ENCODE data around the gene MYL9.
A peak's percentile ranks its signal among the peaks of the same experiment; 100 is the strongest.

Gene MYL9

DNA sequence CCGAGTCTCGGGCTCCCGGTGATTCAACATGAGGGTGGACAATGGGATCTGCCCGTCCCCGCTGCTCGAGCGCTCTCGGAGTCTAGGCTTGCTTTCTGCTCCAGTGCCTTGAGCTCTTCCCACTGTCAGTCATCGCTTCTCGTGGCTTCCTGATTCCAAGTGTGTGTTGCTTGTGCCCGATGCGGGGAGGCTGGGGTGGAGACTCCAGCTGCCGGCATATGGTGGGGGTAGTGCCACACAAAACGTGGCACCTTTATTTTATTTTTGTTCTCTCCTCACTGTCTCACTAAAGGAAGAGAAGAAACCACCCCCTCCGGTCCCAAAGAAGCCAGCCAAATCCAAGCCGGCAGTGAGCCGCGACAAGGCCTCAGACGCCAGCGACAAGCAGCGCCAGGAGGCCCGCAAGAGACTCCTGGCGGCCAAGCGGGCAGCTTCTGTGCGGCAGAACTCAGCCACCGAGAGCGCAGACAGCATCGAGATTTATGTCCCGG lies 14.8 kb upstream of the MYL9 start:
- DNase-seq (ENCODE audit: low read depth): no peak

- no peak for DNase-seq (ENCODE audit: low read depth)
These were observed 13.8 kb upstream of the MYL9 start for GRCh38 chr20:36527331-36528125.

DNA sequence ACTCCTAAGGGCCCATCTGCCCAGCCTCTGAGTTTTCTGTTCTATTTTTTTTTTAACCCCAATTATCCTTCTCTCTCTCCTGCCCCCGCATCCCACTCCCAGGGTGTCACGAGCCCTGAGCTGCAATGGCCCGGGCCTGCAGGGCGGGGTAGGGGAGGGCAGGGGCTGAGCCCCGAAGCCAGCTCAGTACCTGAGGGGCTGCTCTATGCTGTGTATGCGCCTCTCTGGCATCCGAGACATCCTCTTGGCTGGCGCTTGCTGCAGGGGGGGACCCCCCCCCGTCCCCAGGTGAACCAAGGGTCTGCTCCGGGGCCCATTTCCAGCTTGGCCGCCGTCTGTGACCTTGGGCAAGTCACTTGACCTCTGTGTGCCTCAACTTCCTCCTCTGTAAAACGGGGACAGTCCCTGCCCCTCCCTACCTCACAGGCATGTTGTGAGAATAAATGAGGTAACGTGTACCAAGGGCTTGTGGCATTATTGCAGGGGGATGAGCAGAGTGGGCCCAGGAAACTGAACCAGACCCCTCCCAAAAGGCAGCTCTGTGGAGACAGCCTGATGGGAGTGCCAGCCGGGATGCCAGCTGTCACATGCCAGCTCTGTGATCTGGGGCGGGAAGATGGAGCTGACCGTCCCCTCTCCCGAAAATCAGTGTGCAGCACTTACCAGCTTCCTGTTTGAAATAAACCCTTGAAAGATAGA lies 13.0 kb upstream of the MYL9 start:
- no peak for DNase-seq (ENCODE audit: low read depth)

DNA sequence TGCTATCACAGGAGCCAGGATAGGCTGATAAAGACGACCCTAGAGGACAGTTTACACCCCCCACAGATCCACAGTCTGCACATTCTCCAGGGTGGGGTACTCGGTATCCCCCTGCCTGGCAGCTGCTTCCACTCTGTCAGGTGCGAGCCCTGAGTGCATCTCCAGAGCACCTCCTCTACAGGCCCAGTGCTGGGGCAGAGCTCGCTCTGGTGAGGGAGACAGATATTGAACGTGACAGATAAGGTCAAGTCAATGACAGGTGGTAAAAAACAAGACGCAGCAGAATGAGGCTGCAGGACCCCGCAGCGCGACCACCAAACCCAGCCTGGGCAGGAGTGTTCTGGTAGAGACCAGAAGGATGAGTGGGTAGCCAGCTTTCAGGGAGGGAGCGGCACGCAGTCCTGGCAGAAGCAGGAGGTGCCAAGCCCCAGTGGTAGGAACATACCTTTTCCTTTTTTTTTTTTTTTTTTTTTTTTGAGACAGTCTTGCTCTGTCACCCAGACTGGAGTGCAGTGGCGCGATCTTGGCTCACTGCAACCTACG lies 12.4 kb upstream of the MYL9 start:
- DNase-seq (ENCODE audit: low read depth): no peak

DNA sequence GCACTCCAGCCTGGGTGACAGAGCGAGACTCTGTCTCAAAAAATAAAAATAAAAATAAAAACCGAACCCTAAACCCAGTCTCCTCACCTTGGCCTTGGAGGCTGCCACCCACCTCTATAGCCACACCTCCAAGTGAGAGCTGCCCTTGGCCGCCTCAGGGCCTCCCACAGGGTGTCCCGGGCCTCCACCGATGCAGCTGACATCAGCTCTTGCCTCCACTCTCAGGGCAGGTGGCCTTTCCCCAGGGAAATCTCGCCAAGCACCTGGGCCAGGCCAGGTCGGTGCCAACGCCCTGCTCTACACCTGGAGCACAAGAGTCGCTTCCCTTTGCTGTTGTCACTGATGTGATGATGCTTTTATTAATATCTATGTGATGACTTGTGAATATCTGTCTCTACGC lies 8.9 kb upstream of the MYL9 start:
- DNase-seq (ENCODE audit: low read depth): no peak

GRCh38 chr20:36532822-36533221 lies 8.5 kb upstream of the MYL9 start:
- DNase-seq (ENCODE audit: low read depth): no peak

DNA sequence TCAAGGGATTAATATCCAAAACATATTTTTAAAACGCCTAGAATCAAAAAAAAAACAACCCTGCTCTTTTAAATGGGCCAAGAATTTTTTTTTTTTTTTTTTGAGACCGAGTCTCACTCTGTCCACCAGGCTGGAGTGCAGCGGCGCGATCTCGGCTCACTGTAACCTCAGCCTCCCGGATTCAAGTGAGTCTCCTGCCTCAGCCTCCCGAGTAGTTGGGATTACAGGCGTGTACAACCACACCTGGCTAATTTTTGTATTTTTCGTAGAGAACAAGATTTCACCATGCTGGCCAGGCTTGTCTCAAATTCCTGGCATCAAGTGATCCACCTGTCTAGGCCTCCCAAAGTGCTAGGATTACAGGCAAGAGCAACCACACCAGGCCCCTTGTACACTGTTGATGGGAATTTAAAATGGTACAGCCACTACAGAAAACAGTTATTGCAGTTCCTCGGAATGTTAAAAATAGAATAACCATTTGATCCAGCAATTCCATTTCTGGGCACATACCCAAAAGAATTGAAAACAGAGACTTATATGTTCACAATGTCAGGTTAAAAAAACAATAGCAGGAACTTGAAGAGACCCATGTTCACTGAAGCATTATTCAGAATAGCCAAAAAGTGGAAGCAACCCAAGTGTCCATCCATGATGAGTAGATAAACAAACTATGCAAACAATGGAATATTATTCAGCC lies 3.1 kb upstream of the MYL9 start:
- DNase-seq (ENCODE audit: low read depth): peak; percentile 66

- DNase-seq (ENCODE audit: low read depth): no peak
These were observed 638 bp upstream of the MYL9 start for GRCh38 chr20:36540551-36541211.

DNA sequence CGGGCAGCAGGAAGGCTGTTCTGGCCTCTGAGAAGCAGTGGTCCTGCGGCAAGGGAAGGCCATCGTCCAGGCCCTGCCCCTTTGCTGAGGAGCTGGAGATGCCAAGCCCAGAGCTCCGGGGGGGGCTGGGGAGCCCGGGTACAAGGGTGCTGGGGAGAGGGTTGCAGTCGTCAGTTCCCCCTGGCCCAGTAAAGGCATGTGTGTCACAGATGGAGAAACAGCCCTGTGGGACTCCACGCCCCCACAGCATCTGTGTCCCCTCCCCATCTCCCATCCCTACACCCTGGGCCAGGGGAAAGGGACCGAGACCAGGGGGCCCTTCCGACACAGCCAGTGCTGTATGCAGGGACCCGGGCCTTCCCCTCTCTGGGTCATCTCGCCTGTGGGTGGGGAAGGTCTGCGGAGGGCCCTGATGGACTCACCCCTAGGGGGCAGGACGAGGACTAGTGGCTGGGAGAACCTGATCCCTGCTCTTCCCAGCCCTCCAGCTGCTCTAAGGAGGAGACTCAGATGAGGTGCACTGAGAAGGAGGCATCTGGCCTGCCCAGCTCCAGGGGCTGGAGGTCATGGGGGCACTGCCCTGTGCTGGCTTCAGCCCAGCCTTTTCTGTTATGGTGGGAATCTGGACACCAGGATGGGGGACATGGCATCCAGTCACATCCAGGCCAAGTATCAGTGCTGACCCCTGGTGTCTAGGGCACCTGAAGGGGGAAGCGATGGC lies 609 bp downstream of the MYL9 start:
- DNase-seq (ENCODE audit: low read depth): no peak

DNA sequence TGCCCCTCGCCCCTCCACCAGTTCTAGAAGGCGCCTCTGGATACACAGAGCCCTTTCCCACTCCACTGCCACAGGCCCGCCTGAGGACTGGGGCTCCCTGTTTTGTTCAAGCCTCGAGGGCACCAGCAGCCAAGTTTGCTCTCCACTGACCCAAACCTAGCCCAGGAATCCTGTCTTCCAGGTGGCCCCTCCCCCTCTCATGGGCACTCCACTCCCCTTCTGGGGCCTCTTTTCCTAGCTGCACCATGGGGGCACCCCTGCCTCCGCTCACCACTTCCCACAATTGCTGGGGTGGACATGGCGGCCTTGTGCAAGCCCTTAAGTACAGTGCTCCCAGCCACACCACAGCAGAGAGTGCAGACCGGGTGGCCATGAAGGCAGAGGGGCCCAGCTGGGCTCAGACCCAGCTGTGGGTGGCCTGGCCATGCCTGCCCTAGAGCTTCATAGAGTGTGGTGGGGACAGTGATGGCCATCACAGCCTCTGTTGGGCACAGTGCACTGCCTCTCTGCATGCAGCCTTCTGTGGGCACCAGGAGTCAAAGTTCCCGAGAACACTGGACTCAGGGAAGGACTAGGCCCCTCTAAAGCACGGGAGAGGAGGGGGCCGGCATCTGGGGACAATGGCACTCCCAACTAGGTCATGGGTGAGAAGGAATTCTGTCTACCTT lies 1.3 kb downstream of the MYL9 start:
- no peak for DNase-seq (ENCODE audit: low read depth)

DNA sequence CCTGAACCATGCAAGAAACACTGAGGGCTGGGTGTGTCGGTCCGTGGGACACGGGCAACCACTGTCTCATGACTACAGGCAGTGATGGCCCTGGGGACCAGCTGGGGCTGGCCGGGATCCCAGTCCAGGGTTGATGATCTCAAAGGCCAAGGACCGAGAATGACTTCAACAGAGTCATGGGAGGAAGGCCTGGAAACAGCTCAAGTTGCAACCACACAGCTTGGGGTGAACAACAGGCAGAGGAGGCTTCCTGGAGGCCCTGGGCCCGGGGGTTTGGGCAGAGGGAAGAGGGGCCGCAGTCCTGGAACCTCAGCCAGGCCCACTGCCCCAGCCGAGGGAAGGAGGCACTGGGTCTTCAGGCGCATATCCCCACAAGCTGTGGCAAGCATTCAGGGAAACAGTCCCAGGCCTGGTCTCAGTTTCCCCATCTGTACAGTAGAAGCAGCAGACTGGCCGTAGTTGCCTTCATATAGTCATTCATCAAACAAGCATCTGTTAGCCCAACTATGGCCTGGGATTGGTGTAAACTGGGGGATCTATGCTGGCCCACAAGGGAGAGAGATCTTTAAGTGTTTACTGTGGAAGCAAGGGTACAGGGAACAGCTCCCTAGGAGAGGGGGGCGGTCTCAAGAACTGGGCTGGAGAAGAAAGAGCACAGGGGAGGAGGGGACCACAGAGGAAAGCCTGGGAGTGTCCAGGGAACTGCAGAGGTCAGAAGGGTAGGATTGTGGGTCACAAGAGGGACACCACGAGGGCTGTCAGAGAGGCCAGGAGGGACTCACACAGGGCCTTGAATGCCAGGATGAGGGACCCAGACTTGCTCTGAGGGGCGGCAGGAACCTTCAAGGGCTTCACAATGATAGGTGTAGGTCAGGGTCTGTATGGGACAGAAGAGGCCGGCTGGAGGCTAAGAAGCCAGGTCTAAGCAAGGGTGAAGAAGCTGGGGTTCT lies 2.1 kb downstream of the MYL9 start:
- peak; percentile 45 for DNase-seq (ENCODE audit: low read depth)

DNA sequence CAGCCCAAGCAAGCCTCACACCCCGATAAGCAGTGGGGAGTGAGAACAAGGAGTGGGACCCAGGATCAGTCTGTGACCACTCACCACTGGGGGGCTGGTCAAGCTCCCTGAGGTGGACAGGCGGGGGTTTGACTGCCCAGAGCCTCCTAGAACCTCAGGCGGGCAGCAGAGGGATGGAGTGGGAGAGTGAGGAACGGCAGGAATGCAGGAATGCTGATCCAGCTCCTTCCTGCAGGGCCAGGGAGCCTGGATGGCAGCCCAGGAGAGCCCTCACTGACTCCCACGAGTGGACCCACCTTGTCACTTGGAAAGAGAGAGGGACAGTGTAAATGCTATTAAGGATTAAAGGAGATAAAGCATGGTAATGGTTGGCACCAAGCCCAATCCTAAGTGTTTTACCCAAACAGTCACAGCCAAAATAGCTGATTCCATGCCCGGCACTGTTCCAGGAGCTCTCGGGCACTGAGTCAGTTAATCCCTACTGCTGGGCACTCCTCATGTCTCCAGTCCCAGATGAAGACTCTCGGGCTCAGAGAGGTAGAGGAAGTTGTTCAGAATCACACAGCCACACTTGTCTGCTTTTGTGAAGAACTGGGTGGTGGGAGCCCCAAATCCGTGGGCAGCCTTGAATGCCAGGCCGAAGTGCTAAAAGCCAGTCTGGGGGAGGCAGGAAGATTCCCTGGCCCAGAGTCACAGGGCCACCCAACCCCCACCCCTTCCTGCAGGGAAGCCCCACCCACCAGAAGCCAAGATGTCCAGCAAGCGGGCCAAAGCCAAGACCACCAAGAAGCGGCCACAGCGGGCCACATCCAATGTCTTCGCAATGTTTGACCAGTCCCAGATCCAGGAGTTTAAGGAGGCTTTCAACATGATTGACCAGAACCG lies 3.1 kb downstream of the MYL9 start:
- DNase-seq (ENCODE audit: low read depth): peak; percentile 29

DNA sequence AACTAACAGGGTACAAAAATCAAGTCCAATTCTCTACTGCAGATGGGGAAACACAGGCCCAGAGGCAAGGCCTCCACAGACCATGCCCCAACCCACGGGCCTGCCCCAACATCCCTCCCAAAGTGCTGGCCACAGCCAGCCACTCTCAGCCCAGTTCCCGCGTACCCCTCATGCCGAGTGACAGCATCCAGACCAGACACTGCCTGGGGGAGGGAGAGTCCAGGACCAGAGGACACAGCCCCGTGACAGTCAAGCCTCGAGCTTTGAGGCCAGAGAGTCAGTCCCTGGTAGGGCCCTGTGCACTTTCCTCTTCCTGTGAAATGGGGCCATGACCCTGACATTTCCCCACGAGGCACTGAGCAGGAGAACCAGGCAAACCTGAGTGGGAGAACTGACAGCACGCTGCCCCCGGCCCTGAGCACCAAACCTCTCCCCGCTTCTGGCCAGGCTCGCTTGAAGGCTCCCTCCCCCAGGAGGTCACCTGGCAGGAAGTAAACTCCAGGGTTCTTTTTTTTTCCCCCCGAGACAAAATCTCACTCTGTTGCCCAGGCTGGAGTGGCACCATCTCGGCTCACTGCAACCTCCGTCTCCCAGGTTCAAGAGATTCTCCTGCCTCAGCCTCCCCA lies 4.9 kb downstream of the MYL9 start:
- no peak for DNase-seq (ENCODE audit: low read depth)

DNA sequence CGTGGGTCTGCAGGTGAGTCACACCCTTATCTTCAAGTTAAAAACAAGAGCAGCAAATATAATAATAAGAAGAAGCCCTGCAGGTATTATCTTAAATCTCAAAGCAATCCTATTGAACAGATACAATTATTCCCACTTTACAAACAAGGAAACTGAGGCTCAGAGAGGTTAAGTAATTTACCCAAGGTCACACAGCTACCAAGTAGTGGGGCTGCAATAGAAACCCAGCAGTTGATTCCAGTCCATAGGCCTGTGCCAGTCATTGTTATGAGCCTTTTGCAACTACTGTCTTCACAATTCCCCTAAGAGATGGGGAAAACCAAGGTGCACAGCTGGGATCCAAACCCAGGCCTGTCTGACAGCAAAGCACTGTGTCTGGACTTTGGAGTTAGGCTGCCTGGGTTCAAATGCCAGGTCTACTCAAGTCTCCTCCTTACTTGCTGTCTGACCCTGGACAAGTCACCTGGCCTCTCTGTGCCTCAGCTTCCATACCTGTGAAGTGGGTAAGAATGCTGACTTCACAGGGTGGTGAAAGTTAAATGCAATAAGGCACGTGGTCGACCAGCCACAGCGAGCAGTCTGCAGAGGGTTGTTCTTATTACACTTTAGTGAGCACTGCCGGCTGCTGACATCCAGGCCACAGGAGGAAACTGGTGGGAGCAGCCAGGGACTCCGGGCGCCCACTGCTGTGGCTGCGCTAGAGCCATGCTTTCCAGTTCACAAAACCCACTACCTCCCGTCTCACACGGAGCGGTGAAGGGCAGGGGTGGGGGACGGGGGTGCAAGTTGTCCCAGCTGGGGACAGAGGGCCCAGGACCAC lies 6.1 kb downstream of the MYL9 start:
- no peak for DNase-seq (ENCODE audit: low read depth)

DNA sequence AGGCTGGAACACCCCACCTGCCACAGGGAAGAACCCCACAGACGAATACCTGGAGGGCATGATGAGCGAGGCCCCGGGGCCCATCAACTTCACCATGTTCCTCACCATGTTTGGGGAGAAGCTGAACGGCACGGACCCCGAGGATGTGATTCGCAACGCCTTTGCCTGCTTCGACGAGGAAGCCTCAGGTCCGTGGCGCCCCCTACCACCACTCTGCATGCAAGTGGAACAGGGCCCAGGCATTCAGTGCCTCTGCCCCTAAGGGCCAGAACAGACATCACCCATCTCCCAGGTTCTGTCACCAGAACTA lies 6.6 kb downstream of the MYL9 start:
- no peak for DNase-seq (ENCODE audit: low read depth)

DNA sequence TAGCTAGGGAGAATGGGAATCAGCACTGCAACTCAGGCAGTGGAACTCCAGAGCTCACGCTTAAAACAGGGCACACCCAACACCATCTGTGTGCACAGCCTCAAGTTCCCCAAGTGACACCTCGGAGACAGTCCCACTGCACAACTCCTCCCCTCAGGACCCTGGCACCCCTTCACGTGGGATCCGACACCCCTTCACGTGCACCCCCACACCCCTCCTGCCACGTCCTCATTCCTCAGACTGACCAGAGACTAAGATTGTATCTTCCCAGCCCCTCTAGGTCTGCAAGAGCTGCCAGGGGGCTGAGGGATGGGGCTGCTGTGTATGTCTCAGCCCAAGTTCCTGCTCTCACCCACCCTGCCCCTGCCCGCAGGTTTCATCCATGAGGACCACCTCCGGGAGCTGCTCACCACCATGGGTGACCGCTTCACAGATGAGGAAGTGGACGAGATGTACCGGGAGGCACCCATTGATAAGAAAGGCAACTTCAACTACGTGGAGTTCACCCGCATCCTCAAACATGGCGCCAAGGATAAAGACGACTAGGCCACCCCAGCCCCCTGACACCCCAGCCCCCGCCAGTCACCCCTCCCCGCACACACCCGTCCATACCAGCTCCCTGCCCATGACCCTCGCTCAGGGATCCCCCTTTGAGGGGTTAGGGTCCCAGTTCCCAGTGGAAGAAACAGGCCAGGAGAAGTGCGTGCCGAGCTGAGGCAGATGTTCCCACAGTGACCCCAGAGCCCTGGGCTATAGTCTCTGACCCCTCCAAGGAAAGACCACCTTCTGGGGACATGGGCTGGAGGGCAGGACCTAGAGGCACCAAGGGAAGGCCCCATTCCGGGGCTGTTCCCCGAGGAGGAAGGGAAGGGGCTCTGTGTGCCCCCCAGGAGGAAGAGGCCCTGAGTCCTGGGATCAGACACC lies 7.6 kb downstream of the MYL9 start:
- no peak for DNase-seq (ENCODE audit: low read depth)

GRCh38 chr20:36549628-36549941 lies 8.3 kb downstream of the MYL9 start:
- no peak for DNase-seq (ENCODE audit: low read depth)
